Endothelial cell (in vitro differentiated cells): ENCODE measurements around the gene ADTRP. TPM values are rescaled to one million over a fixed set of nuclear protein-coding genes. Genes with fewer than 3 reads are reported as not detected.

Source experiments
- DNase-seq: peaks from one replicate; pipeline ENCODE4 v3.0.0; 2021; ENCODE audit warnings: low spot score
- H3K27ac Mint-ChIP-seq: one replicate; pipeline ENCODE4 v1.8.0; 2021; ENCODE audit warnings: mixed read lengths, inconsistent platforms; ENCODE audit not compliant: unreplicated experiment
- H3K27me3 Mint-ChIP-seq: one replicate; pipeline ENCODE4 v1.8.0; 2021; ENCODE audit warnings: mild to moderate bottlenecking, moderate library complexity, mixed read lengths, inconsistent platforms; ENCODE audit not compliant: unreplicated experiment
- H3K36me3 Mint-ChIP-seq: one replicate; pipeline ENCODE4 v1.8.0; 2021; ENCODE audit warnings: mild to moderate bottlenecking, low read depth, mixed read lengths, inconsistent platforms; ENCODE audit not compliant: unreplicated experiment
- H3K4me1 Mint-ChIP-seq: one replicate; pipeline ENCODE4 v1.8.0; 2021; ENCODE audit warnings: mild to moderate bottlenecking, mixed read lengths, inconsistent platforms; ENCODE audit not compliant: unreplicated experiment
- H3K4me3 Mint-ChIP-seq: one replicate; pipeline ENCODE4 v1.8.0; 2021; ENCODE audit warnings: mild to moderate bottlenecking, mixed read lengths, inconsistent platforms; ENCODE audit not compliant: unreplicated experiment
- H3K9me3 Mint-ChIP-seq: one replicate; pipeline ENCODE4 v1.8.0; 2021; ENCODE audit warnings: mixed read lengths, inconsistent platforms; ENCODE audit not compliant: unreplicated experiment
- CTCF ChIP-seq: fragments of 200-600 bp; sonication (generic); IDR thresholded peaks from one replicate; pipeline ENCODE4 v1.5.0; 2021; ENCODE audit warnings: antibody characterized with exemption; ENCODE audit not compliant: unreplicated experiment
- total RNA-seq: library from RNA; stranded (reverse); fragmentation: NEBNext Ultra II Directional; extraction: Animal tissue kit (Norgen Biotek cat#: 25700); gene quantifications from one replicate; pipeline ENCODE4 v1.2.1, GENCODE V29; 2021; ENCODE audit not compliant: unreplicated experiment

Gene ADTRP
- total RNA-seq, 1 donor from 2014 or later = not detected

- no peaks in the 10 kb centered on the region for H3K27me3 Mint-ChIP-seq
- no peaks in the 10 kb centered on the region for H3K36me3 Mint-ChIP-seq
- no peak overlapping the region for H3K27ac Mint-ChIP-seq
- no peak overlapping the region for H3K4me3 Mint-ChIP-seq
- no peak for TF ChIP-seq CTCF
- H3K9me3 Mint-ChIP-seq = no peaks in the 10 kb centered on the region
- DNase-seq = no peak
- no peaks in the 10 kb centered on the region for H3K4me1 Mint-ChIP-seq
Measured at GRCh38 chr6:11753798-11754197, 24.8 kb downstream of the ADTRP start.

- DNase-seq = no peak
- H3K4me1 Mint-ChIP-seq = no peaks in the 10 kb centered on the region
- no peak overlapping the region for H3K27ac Mint-ChIP-seq
- TF ChIP-seq CTCF = no peak
- no peak overlapping the region for H3K4me3 Mint-ChIP-seq
- H3K27me3 Mint-ChIP-seq = no peaks in the 10 kb centered on the region
- no peaks in the 10 kb centered on the region for H3K9me3 Mint-ChIP-seq
- H3K36me3 Mint-ChIP-seq = no peaks in the 10 kb centered on the region
Measured at GRCh38 chr6:11752360-11752759, 26.2 kb downstream of the ADTRP start.

- Mint-ChIP-seq H3K36me3 (no peaks in the 10 kb centered on the region), H3K27me3 (no peaks in the 10 kb centered on the region), H3K9me3 (no peaks in the 10 kb centered on the region), H3K27ac (no peak overlapping the region), H3K4me1 (no peaks in the 10 kb centered on the region), H3K4me3 (no peak overlapping the region)
- no peak for TF ChIP-seq CTCF
- DNase-seq = no peak
Measured at GRCh38 chr6:11750682-11751081, 27.9 kb downstream of the ADTRP start.

GRCh38 chr6:11748591-11749210 is 29.9 kb downstream of the ADTRP start:
- H3K27me3 Mint-ChIP-seq = no peaks in the 10 kb centered on the region
- H3K36me3 Mint-ChIP-seq = peaks cover 4% of the 10 kb centered on the region
- H3K9me3 Mint-ChIP-seq = no peaks in the 10 kb centered on the region
- no peak overlapping the region for H3K27ac Mint-ChIP-seq
- DNase-seq = no peak
- H3K4me1 Mint-ChIP-seq = no peaks in the 10 kb centered on the region
- H3K4me3 Mint-ChIP-seq = no peak overlapping the region
- no peak for TF ChIP-seq CTCF

GRCh38 chr6:11747021-11747420 is 31.6 kb downstream of the ADTRP start:
- H3K4me1 Mint-ChIP-seq = no peaks in the 10 kb centered on the region
- H3K36me3 Mint-ChIP-seq = peaks cover 4% of the 10 kb centered on the region
- H3K4me3 Mint-ChIP-seq = no peak overlapping the region
- no peaks in the 10 kb centered on the region for H3K27me3 Mint-ChIP-seq
- H3K27ac Mint-ChIP-seq = no peak overlapping the region
- H3K9me3 Mint-ChIP-seq = no peaks in the 10 kb centered on the region
- no peak for DNase-seq
- TF ChIP-seq CTCF = no peak
